Activated CD4-positive, alpha-beta T cell treated with anti-CD3 and anti-CD28 coated beads, Interleukin-2, amount 10 ng/mL, durations not matched to agents 24 days and 14 days (primary cell): ENCODE measurements around the gene VARS1. TPM values are rescaled to one million over a fixed set of nuclear protein-coding genes. Genes with fewer than 3 reads are reported as not detected.

Experiments used
- total RNA-seq: library from RNA; stranded (reverse); gene quantifications from 2 replicates; pipeline ENCODE4 v1.2.3, GENCODE V29; 2022

The VARS1 gene
- total RNA-seq, 1 donor from 2014 or later: 173 TPM

Other genes with a start within 250 kb of the VARS1 start
- gene ATP6V1G2, start 249.1 kb downstream of the VARS1 start, total RNA-seq: 0.89 and 0.92 TPM in 2 replicates
- 14.8 and 16.2 TPM in 2 replicates for gene NFKBIL1, start 248.1 kb downstream of the VARS1 start, total RNA-seq
- 622 and 631 TPM in 2 replicates for gene LTA, start 223.5 kb downstream of the VARS1 start, total RNA-seq
- gene TNF, start 220.2 kb downstream of the VARS1 start, total RNA-seq: 294 and 303 TPM in 2 replicates
- 134 and 136 TPM in 2 replicates for gene LTB, start 213.3 kb downstream of the VARS1 start, total RNA-seq
- 42.6 and 46.4 TPM in 2 replicates for gene LST1, start 209.5 kb downstream of the VARS1 start, total RNA-seq
- gene NCR3, start 202.7 kb downstream of the VARS1 start, total RNA-seq: 12.2 and 14.5 TPM in 2 replicates
- 68.2 and 69.6 TPM in 2 replicates for gene AIF1, start 180.5 kb downstream of the VARS1 start, total RNA-seq
- gene PRRC2A, start 175.0 kb downstream of the VARS1 start, total RNA-seq: 290 and 303 TPM in 2 replicates
- gene BAG6, start 143.1 kb downstream of the VARS1 start, total RNA-seq: 324 and 342 TPM in 2 replicates
- 2.5 and 3.4 TPM in 2 replicates for gene APOM, start 139.9 kb downstream of the VARS1 start, total RNA-seq
- gene C6orf47, start 135.0 kb downstream of the VARS1 start, total RNA-seq: 16.8 and 17.9 TPM in 2 replicates
- 32.9 and 33.6 TPM in 2 replicates for gene GPANK1, start 130.8 kb downstream of the VARS1 start, total RNA-seq
- 288 and 302 TPM in 2 replicates for gene CSNK2B, start 129.7 kb downstream of the VARS1 start, total RNA-seq
- gene LY6G5B, start 125.8 kb downstream of the VARS1 start, total RNA-seq: 32.8 and 33.5 TPM in 2 replicates
- 4.1 and 4.9 TPM in 2 replicates for gene LY6G5C, start 114.7 kb downstream of the VARS1 start, total RNA-seq
- 43.1 and 44.7 TPM in 2 replicates for gene ABHD16A, start 92.4 kb downstream of the VARS1 start, total RNA-seq
- gene LY6G6F, start 88.9 kb downstream of the VARS1 start, total RNA-seq: not detected in 2 replicates
- not detected in 2 replicates for gene LY6G6D, start 80.4 kb downstream of the VARS1 start, total RNA-seq
- not detected in 2 replicates for gene LY6G6C, start 74.0 kb downstream of the VARS1 start, total RNA-seq
- gene MPIG6B, start 72.4 kb downstream of the VARS1 start, total RNA-seq: not detected in 2 replicates
- 4.8 and 5.6 TPM in 2 replicates for gene DDAH2, start 66.5 kb downstream of the VARS1 start, total RNA-seq
- gene CLIC1, start 59.2 kb downstream of the VARS1 start, total RNA-seq: 385 TPM in 2 replicates
- gene MSH5, start 55.7 kb downstream of the VARS1 start, total RNA-seq: 87.8 and 99.6 TPM in 2 replicates
- gene SAPCD1, start 33.1 kb downstream of the VARS1 start, total RNA-seq: 15.0 and 17.7 TPM in 2 replicates
- 3.0 and 3.2 TPM in 2 replicates for gene VWA7, start 18.4 kb downstream of the VARS1 start, total RNA-seq
- gene LSM2, start 11.2 kb upstream of the VARS1 start, total RNA-seq: 142 and 146 TPM in 2 replicates
- gene HSPA1L, start 19.5 kb upstream of the VARS1 start, total RNA-seq: 1.8 and 2.5 TPM in 2 replicates
- gene HSPA1A, start 19.8 kb upstream of the VARS1 start, total RNA-seq: 189 and 190 TPM in 2 replicates
- 156 and 161 TPM in 2 replicates for gene HSPA1B, start 32.0 kb upstream of the VARS1 start, total RNA-seq
- gene NEU1, start 67.1 kb upstream of the VARS1 start, total RNA-seq: 20.4 and 22.2 TPM in 2 replicates
- 0.21 TPM in 1 of 2 replicates, not detected in the other for gene SLC44A4, start 83.2 kb upstream of the VARS1 start, total RNA-seq
- gene EHMT2, start 101.9 kb upstream of the VARS1 start, total RNA-seq: 73.5 and 79.3 TPM in 2 replicates
- gene ZBTB12, start 106.3 kb upstream of the VARS1 start, total RNA-seq: 3.7 and 4.6 TPM in 2 replicates
- 0.30 and 0.43 TPM in 2 replicates for gene C2, start 132.0 kb upstream of the VARS1 start, total RNA-seq
- 0.17 TPM in 1 of 2 replicates, not detected in the other for gene CFB, start 150.3 kb upstream of the VARS1 start, total RNA-seq
- 85.8 and 88.5 TPM in 2 replicates for gene NELFE, start 163.2 kb upstream of the VARS1 start, total RNA-seq
- 92.8 and 93.7 TPM in 2 replicates for gene SKIC2, start 163.4 kb upstream of the VARS1 start, total RNA-seq
- gene DXO, start 176.4 kb upstream of the VARS1 start, total RNA-seq: 13.2 and 14.1 TPM in 2 replicates
- 2.7 and 3.3 TPM in 2 replicates for gene C4A, start 186.3 kb upstream of the VARS1 start, total RNA-seq
- 2.9 and 3.7 TPM in 2 replicates for gene C4B, start 219.0 kb upstream of the VARS1 start, total RNA-seq
- 0.35 TPM in 1 of 2 replicates, not detected in the other for gene CYP21A2, start 242.7 kb upstream of the VARS1 start, total RNA-seq